ENCODE measurements around the gene PAQR6.

The PAQR6 gene

GRCh38 chr1:156262461-156263287 is 14.8 kb upstream of the PAQR6 start:
- DNase-seq, result no peak

GRCh38 chr1:156260896-156261295 is 13.0 kb upstream of the PAQR6 start:
- DNase-seq, result no peak

- peak in 1 of 2 donors; percentile 38 for DNase-seq
Measured at GRCh38 chr1:156259805-156260204, 11.9 kb upstream of the PAQR6 start.

GRCh38 chr1:156258859-156259258 is 11.0 kb upstream of the PAQR6 start:
- DNase-seq, result no peak

GRCh38 chr1:156257711-156258110 is 9.9 kb upstream of the PAQR6 start:
- peak in 1 of 2 donors; percentile 77 for DNase-seq

- DNase-seq, result no peak
Measured at GRCh38 chr1:156253634-156254033, 5.8 kb upstream of the PAQR6 start.

- DNase-seq, result peak in 1 of 2 donors; percentile 72
Measured at GRCh38 chr1:156251527-156251926, 3.7 kb upstream of the PAQR6 start.

GRCh38 chr1:156249593-156249992 is 1.7 kb upstream of the PAQR6 start:
- DNase-seq, result no peak

- DNase-seq, result no peak
Measured at GRCh38 chr1:156248323-156248683, 447 bp upstream of the PAQR6 start.

GRCh38 chr1:156246781-156247459 is 936 bp downstream of the PAQR6 start:
- no peak for DNase-seq

- no peak for DNase-seq
Measured at GRCh38 chr1:156246241-156246780, 1.5 kb downstream of the PAQR6 start.

GRCh38 chr1:156245451-156246232 is 2.2 kb downstream of the PAQR6 start:
- no peak for DNase-seq

- no peak for DNase-seq
Measured at GRCh38 chr1:156244712-156245111, 3.1 kb downstream of the PAQR6 start.

GRCh38 chr1:156244126-156244525 is 3.7 kb downstream of the PAQR6 start:
- DNase-seq, result no peak

- DNase-seq, result no peak
Measured at GRCh38 chr1:156242738-156243137, 5.1 kb downstream of the PAQR6 start.

GRCh38 chr1:156241926-156242325 is 5.9 kb downstream of the PAQR6 start, which contains the start of gene BGLAP:
Gene BGLAP, plus strand, starts transcription at chr1:156242184. Its CDS starts 48 bp downstream, at chr1:156242232.
- DNase-seq, result no peak

- DNase-seq, result no peak
Measured at GRCh38 chr1:156241311-156241811, 6.5 kb downstream of the PAQR6 start.

GRCh38 chr1:156238248-156238647 is 9.6 kb downstream of the PAQR6 start:
- DNase-seq, result no peak

GRCh38 chr1:156236164-156236563 is 11.7 kb downstream of the PAQR6 start:
- no peak for DNase-seq

GRCh38 chr1:156233426-156234127 is 14.3 kb downstream of the PAQR6 start:
- DNase-seq, result no peak

GRCh38 chr1:156232201-156232894 is 15.5 kb downstream of the PAQR6 start:
- DNase-seq, result no peak

GRCh38 chr1:156230473-156230837 is 17.4 kb downstream of the PAQR6 start:
- DNase-seq, result no peak
